ENCODE results near the gene HIVEP3. TPM values are rescaled to one million over a fixed set of nuclear protein-coding genes. Genes with fewer than 3 reads are reported as not detected.

Gene HIVEP3
- total RNA-seq, 2 donors from 2014 or later: 0.13 to 0.99 TPM

- no peaks in the 10 kb centered on the region for H3K9me3 ChIP-seq (ENCODE audit: control insufficient read depth, low read length)
- 92 to 94% methylated on average over 9 of the region's 9 CpGs for WGBS, 2 experiments (ENCODE audit: insufficient coverage in 1 of 2, insufficient read length in 1 of 2)
- no peak overlapping the region for H3K9ac ChIP-seq (ENCODE audit: extremely low read depth, low read length, poor library complexity, severe bottlenecking)
- H3K4me3 Mint-ChIP-seq: no peak overlapping the region
- no peaks in the 10 kb centered on the region for H3K36me3 ChIP-seq (ENCODE audit: control insufficient read depth, insufficient read depth, low read length)
- H3K4me3 ChIP-seq (ENCODE audit: low read length): no peak overlapping the region
- no peak for TF ChIP-seq CTCF (conservative IDR thresholded peaks at IDR 0.05)
- H3K36me3 Mint-ChIP-seq (ENCODE audit: low read depth): no peaks in the 10 kb centered on the region
- no peak overlapping the region for H3K27ac ChIP-seq (ENCODE audit: low read depth, low read length)
- no peak for DNase-seq
- peaks cover 8% of the 10 kb centered on the region for H3K4me1 Mint-ChIP-seq
- H3K27ac Mint-ChIP-seq: no peak overlapping the region
- H3K27me3 ChIP-seq (ENCODE audit: control insufficient read depth, insufficient read depth, low read length, poor library complexity, severe bottlenecking): no peaks in the 10 kb centered on the region
- H3K27me3 Mint-ChIP-seq (ENCODE audit: insufficient read depth): peaks cover 4% of the 10 kb centered on the region
- H3K4me1 ChIP-seq (ENCODE audit: control insufficient read depth, insufficient read depth, low read length): no peaks in the 10 kb centered on the region
- H3K9me3 Mint-ChIP-seq: no peaks in the 10 kb centered on the region
These were observed 166.1 kb downstream of the HIVEP3 start for GRCh38 chr1:41752514-41753170.

- Histone ChIP-seq H3K9ac (ENCODE audit: extremely low read depth, low read length, poor library complexity, severe bottlenecking) (no peak overlapping the region), H3K4me3 (ENCODE audit: low read length) (no peak overlapping the region), H3K9me3 (ENCODE audit: control insufficient read depth, low read length) (no peaks in the 10 kb centered on the region), H3K27ac (ENCODE audit: low read depth, low read length) (no peak overlapping the region), H3K36me3 (ENCODE audit: control insufficient read depth, insufficient read depth, low read length) (no peaks in the 10 kb centered on the region), H3K4me1 (ENCODE audit: control insufficient read depth, insufficient read depth, low read length) (no peaks in the 10 kb centered on the region), H3K27me3 (ENCODE audit: control insufficient read depth, insufficient read depth, low read length, poor library complexity, severe bottlenecking) (no peaks in the 10 kb centered on the region)
- no peak overlapping the region for H3K4me3 Mint-ChIP-seq
- peaks cover 4% of the 10 kb centered on the region for H3K27me3 Mint-ChIP-seq (ENCODE audit: insufficient read depth)
- TF ChIP-seq CTCF (conservative IDR thresholded peaks at IDR 0.05): no peak
- 92 to 97% methylated on average over 8 to 9 of the region's 9 CpGs for WGBS, 2 experiments (ENCODE audit: insufficient coverage in 1 of 2, insufficient read length in 1 of 2)
- no peaks in the 10 kb centered on the region for H3K36me3 Mint-ChIP-seq (ENCODE audit: low read depth)
- H3K4me1 Mint-ChIP-seq: peaks cover 8% of the 10 kb centered on the region
- DNase-seq: no peak
- H3K9me3 Mint-ChIP-seq: no peaks in the 10 kb centered on the region
- H3K27ac Mint-ChIP-seq: no peak overlapping the region
These were observed 166.8 kb downstream of the HIVEP3 start for GRCh38 chr1:41751804-41752513.

GRCh38 chr1:41749991-41750745 is 168.6 kb downstream of the HIVEP3 start:
- H3K4me3 Mint-ChIP-seq: no peak overlapping the region
- no peak overlapping the region for H3K27ac Mint-ChIP-seq
- no peaks in the 10 kb centered on the region for H3K36me3 Mint-ChIP-seq (ENCODE audit: low read depth)
- Histone ChIP-seq H3K27ac (ENCODE audit: low read depth, low read length) (no peak overlapping the region), H3K4me1 (ENCODE audit: control insufficient read depth, insufficient read depth, low read length) (no peaks in the 10 kb centered on the region), H3K9me3 (ENCODE audit: control insufficient read depth, low read length) (no peaks in the 10 kb centered on the region), H3K36me3 (ENCODE audit: control insufficient read depth, insufficient read depth, low read length) (no peaks in the 10 kb centered on the region), H3K9ac (ENCODE audit: extremely low read depth, low read length, poor library complexity, severe bottlenecking) (no peak overlapping the region), H3K27me3 (ENCODE audit: control insufficient read depth, insufficient read depth, low read length, poor library complexity, severe bottlenecking) (no peaks in the 10 kb centered on the region), H3K4me3 (ENCODE audit: low read length) (no peak overlapping the region)
- no peak for TF ChIP-seq CTCF (conservative IDR thresholded peaks at IDR 0.05)
- H3K9me3 Mint-ChIP-seq: no peaks in the 10 kb centered on the region
- no peak for DNase-seq
- H3K27me3 Mint-ChIP-seq (ENCODE audit: insufficient read depth): peaks cover 4% of the 10 kb centered on the region
- H3K4me1 Mint-ChIP-seq: peaks cover 8% of the 10 kb centered on the region
- 76 to 77% methylated on average over 5 to 11 of the region's 11 CpGs for WGBS, 2 experiments (ENCODE audit: insufficient coverage in 1 of 2, insufficient read length in 1 of 2)
